SK-N-SH (cell line): ENCODE results near the gene NEUROG1.

Experiments
- EP300 ChIP-seq, 2 experiments: IDR thresholded peaks; 2 replicates each; pipeline versions ENCODE4 v1.4.0 to v1.6.1; 2012; ENCODE audit warnings: borderline replicate concordance in 1 of 2, low read depth in 1 of 2, low read length in 1 of 2
- EZH2phosphoT487 ChIP-seq: fragments of 200-600 bp; sonication (generic); IDR thresholded peaks from 2 replicates; pipeline ENCODE4 v1.6.1; 2017; ENCODE audit warnings: low read depth, mixed run types, mild to moderate bottlenecking, antibody characterized with exemption, moderate library complexity, borderline replicate concordance
- FOXM1 ChIP-seq: IDR thresholded peaks from 2 replicates; pipeline ENCODE4 v1.4.0; 2012; ENCODE audit warnings: low read depth, mild to moderate bottlenecking
- JUND ChIP-seq: IDR thresholded peaks from 2 replicates; pipeline ENCODE4 v1.4.0; 2012
- POLR2AphosphoS5 ChIP-seq: IDR thresholded peaks from 2 replicates; pipeline ENCODE4 v1.6.1; 2012; ENCODE audit warnings: low read depth, low read length
- RAD21 ChIP-seq: IDR thresholded peaks from 2 replicates; pipeline ENCODE4 v1.6.1; 2012; ENCODE audit warnings: mild to moderate bottlenecking, low read length
- SIN3A ChIP-seq: IDR thresholded peaks from 2 replicates; pipeline ENCODE4 v1.6.1; 2012; ENCODE audit warnings: low read depth, mild to moderate bottlenecking, low read length, moderate library complexity, borderline replicate concordance
- TAF1 ChIP-seq: IDR thresholded peaks from 2 replicates; pipeline ENCODE4 v1.6.1; 2012; ENCODE audit warnings: low read depth, mild to moderate bottlenecking, low read length, moderate library complexity, borderline replicate concordance
- YY1 ChIP-seq: IDR thresholded peaks from 2 replicates; pipeline ENCODE4 v1.4.0; 2012; ENCODE audit warnings: low read depth, mild to moderate bottlenecking
- TF ChIP-seq, protein P1 (sequence below): IDR thresholded peaks from 2 replicates; pipeline ENCODE4 v1.4.0; 2012; ENCODE audit warnings: low read depth, borderline replicate concordance
- TF ChIP-seq, protein P2 (sequence below): fragments of 200-600 bp; sonication (generic); IDR thresholded peaks from 2 replicates; pipeline ENCODE4 v1.6.1; 2017; ENCODE audit warnings: antibody characterized with exemption, mild to moderate bottlenecking, moderate library complexity
- TF ChIP-seq, protein P3 (sequence below): IDR thresholded peaks from 2 replicates; pipeline ENCODE4 v1.6.1; 2012; ENCODE audit warnings: mild to moderate bottlenecking, low read depth, low read length, moderate library complexity
- TF ChIP-seq, protein P4 (sequence below): fragments of 150-350 bp; IDR thresholded peaks from 2 replicates; pipeline ENCODE4 v1.6.1; 2017; ENCODE audit warnings: antibody characterized with exemption, low read length, low read depth, borderline replicate concordance
- TF ChIP-seq, protein P5 (sequence below): IDR thresholded peaks from 2 replicates; pipeline ENCODE4; 2012

DNA sequence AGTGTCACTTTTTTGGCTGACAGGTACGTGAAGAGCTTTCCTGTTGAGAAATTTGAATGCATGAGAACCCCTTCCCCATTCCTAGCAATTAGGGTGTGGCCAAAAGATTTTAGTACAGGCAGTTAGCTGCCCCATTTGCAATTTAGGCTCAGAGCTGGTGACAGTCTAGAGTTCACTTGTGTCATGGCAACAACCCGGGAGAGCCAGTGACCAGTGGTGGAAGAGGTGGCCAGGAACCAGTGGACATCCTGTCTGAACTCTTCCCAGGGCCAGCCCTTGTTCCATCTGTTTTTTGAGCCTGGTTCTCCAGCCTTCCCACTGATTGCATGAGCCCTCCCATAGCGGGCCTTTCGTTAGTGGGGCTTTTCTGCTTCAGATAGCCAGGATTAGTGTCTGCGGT is 2.5 kb upstream of the NEUROG1 start:
- TF ChIP-seq, protein P1, sequence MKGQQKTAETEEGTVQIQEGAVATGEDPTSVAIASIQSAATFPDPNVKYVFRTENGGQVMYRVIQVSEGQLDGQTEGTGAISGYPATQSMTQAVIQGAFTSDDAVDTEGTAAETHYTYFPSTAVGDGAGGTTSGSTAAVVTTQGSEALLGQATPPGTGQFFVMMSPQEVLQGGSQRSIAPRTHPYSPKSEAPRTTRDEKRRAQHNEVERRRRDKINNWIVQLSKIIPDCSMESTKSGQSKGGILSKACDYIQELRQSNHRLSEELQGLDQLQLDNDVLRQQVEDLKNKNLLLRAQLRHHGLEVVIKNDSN: no peak
- TF ChIP-seq, protein P2, sequence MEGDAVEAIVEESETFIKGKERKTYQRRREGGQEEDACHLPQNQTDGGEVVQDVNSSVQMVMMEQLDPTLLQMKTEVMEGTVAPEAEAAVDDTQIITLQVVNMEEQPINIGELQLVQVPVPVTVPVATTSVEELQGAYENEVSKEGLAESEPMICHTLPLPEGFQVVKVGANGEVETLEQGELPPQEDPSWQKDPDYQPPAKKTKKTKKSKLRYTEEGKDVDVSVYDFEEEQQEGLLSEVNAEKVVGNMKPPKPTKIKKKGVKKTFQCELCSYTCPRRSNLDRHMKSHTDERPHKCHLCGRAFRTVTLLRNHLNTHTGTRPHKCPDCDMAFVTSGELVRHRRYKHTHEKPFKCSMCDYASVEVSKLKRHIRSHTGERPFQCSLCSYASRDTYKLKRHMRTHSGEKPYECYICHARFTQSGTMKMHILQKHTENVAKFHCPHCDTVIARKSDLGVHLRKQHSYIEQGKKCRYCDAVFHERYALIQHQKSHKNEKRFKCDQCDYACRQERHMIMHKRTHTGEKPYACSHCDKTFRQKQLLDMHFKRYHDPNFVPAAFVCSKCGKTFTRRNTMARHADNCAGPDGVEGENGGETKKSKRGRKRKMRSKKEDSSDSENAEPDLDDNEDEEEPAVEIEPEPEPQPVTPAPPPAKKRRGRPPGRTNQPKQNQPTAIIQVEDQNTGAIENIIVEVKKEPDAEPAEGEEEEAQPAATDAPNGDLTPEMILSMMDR: no peak
- TF ChIP-seq TAF1 (no peak), RAD21 (no peak), JUND (no peak), YY1 (no peak), FOXM1 (no peak), EZH2phosphoT487 (no peak), EP300 (IDR thresholded peaks at IDR 0.05; ENCODE audit: borderline replicate concordance in 1 of 2, low read depth in 1 of 2, low read length in 1 of 2) (no peak), SIN3A (no peak), POLR2AphosphoS5 (no peak)
- TF ChIP-seq, protein P3, sequence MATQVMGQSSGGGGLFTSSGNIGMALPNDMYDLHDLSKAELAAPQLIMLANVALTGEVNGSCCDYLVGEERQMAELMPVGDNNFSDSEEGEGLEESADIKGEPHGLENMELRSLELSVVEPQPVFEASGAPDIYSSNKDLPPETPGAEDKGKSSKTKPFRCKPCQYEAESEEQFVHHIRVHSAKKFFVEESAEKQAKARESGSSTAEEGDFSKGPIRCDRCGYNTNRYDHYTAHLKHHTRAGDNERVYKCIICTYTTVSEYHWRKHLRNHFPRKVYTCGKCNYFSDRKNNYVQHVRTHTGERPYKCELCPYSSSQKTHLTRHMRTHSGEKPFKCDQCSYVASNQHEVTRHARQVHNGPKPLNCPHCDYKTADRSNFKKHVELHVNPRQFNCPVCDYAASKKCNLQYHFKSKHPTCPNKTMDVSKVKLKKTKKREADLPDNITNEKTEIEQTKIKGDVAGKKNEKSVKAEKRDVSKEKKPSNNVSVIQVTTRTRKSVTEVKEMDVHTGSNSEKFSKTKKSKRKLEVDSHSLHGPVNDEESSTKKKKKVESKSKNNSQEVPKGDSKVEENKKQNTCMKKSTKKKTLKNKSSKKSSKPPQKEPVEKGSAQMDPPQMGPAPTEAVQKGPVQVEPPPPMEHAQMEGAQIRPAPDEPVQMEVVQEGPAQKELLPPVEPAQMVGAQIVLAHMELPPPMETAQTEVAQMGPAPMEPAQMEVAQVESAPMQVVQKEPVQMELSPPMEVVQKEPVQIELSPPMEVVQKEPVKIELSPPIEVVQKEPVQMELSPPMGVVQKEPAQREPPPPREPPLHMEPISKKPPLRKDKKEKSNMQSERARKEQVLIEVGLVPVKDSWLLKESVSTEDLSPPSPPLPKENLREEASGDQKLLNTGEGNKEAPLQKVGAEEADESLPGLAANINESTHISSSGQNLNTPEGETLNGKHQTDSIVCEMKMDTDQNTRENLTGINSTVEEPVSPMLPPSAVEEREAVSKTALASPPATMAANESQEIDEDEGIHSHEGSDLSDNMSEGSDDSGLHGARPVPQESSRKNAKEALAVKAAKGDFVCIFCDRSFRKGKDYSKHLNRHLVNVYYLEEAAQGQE: no peak
- TF ChIP-seq, protein P4, sequence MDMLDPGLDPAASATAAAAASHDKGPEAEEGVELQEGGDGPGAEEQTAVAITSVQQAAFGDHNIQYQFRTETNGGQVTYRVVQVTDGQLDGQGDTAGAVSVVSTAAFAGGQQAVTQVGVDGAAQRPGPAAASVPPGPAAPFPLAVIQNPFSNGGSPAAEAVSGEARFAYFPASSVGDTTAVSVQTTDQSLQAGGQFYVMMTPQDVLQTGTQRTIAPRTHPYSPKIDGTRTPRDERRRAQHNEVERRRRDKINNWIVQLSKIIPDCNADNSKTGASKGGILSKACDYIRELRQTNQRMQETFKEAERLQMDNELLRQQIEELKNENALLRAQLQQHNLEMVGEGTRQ: no peak
- TF ChIP-seq, protein P5, sequence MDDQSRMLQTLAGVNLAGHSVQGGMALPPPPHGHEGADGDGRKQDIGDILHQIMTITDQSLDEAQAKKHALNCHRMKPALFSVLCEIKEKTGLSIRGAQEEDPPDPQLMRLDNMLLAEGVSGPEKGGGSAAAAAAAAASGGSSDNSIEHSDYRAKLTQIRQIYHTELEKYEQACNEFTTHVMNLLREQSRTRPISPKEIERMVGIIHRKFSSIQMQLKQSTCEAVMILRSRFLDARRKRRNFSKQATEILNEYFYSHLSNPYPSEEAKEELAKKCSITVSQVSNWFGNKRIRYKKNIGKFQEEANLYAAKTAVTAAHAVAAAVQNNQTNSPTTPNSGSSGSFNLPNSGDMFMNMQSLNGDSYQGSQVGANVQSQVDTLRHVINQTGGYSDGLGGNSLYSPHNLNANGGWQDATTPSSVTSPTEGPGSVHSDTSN: no peak
